ENCODE measurements around the gene FIGNL1. TPM values are rescaled to one million over a fixed set of nuclear protein-coding genes. Genes with fewer than 3 reads are reported as not detected.
A peak's percentile ranks its signal among the peaks of the same experiment; 100 is the strongest.

FIGNL1 gene
- total RNA-seq, 4 donors from 2014 or later: 6.5 to 16.1 (median 7.5) TPM

DNA sequence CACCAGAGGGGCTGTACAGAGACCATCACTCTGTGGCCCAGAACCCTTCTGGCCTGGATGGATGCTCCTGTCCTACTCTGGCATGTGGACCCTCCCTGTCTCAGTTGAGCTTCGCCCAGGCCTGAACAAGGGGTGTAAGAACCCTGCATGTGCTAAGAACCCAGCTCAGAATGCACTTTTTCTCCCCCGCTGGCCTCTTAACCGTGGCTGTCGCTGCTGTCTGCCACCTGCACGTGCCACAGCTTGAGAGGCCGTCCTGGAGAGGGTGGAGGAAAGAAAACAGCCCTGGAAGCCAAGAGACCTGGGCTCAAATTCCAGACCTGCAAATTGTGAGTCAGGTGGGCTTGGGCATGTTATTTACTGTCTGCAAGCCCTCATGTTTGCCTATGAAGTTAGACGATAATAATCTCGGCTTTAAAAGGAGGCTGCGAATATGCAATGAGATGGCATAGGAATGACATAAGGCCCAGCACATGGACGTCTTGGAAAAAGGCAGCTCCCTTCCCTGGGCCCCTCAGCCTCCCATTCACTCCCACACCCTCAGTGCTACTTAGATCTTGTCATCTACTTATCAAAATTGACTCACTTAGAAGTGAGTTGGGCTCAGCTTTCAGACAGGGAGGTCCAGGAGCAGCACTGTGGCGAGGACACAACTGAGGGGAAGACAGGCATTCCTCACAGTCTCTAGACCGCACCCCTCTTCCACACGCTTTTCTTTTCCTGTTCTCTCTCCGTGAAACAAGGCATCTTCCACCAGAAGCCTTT lies 31.4 kb downstream of the FIGNL1 start:
- ATAC-seq (ENCODE audit: low FRiP score) (no peak), DNase-seq (ENCODE audit: low spot score) (no peak)
- TF ChIP-seq, protein P1, sequence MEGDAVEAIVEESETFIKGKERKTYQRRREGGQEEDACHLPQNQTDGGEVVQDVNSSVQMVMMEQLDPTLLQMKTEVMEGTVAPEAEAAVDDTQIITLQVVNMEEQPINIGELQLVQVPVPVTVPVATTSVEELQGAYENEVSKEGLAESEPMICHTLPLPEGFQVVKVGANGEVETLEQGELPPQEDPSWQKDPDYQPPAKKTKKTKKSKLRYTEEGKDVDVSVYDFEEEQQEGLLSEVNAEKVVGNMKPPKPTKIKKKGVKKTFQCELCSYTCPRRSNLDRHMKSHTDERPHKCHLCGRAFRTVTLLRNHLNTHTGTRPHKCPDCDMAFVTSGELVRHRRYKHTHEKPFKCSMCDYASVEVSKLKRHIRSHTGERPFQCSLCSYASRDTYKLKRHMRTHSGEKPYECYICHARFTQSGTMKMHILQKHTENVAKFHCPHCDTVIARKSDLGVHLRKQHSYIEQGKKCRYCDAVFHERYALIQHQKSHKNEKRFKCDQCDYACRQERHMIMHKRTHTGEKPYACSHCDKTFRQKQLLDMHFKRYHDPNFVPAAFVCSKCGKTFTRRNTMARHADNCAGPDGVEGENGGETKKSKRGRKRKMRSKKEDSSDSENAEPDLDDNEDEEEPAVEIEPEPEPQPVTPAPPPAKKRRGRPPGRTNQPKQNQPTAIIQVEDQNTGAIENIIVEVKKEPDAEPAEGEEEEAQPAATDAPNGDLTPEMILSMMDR (IDR thresholded peaks at IDR 0.05): no peak

DNA sequence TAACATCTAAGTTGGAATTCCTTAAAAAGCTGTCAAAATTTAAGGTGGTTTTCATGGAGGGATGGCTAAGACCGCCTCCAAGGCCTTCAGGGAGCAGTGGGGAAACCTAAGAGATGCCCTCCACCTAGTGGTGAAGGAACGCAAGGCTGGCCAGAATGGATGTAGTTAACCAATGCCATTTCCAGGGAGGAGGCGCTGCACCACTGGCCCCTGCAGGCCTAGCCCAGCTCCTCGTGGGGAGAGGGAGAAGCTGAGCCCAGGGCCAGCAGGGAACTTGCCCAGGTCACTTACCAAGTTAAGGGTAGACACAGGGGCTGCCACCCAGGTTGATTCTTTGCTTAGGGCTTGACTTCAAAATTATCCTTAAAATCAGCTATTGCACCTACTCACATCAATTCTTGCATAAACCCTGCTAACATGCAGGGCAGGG lies 32.0 kb downstream of the FIGNL1 start:
- TF ChIP-seq, protein P1 (IDR thresholded peaks at IDR 0.05): peak in 1 of 3 donors; percentile 35
- ATAC-seq (ENCODE audit: low FRiP score) (peak; percentile 73), DNase-seq (ENCODE audit: low spot score) (no peak)

GRCh38 chr7:50416527-50417182 lies 33.5 kb downstream of the FIGNL1 start:
- DNase-seq (ENCODE audit: low spot score): no peak
- ATAC-seq (ENCODE audit: low FRiP score): no peak
- TF ChIP-seq, protein P1 (IDR thresholded peaks at IDR 0.05): no peak

DNA sequence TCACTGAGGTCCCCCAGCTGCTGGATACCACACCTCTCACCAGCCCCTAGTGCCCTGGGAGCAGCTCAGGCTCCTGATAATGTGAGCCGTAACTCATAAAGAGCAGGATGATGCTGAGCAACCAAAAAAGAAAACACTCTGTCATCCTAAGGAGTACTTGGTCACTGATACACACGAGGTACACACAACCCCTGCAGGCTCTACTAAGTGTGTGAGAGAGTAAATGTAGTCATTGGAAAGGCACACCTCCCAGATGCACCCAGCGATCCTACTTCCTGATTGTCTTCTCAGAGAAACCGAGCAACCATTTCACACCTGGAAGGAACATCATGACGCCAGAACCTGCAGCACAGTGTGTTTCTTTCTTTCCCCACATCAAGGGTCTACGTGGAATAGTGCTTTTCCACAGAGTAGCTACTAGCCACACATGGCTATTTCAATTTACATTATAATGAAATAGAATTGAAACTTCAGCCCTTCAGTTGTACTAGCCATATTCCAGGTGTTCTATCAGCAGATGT lies 34.2 kb downstream of the FIGNL1 start:
- DNase-seq (ENCODE audit: low spot score) (no peak), ATAC-seq (ENCODE audit: low FRiP score) (no peak)
- TF ChIP-seq, protein P1 (IDR thresholded peaks at IDR 0.05): no peak

GRCh38 chr7:50413561-50413960 lies 36.6 kb downstream of the FIGNL1 start:
- TF ChIP-seq, protein P1 (IDR thresholded peaks at IDR 0.05): no peak
- DNase-seq (ENCODE audit: low spot score) (no peak), ATAC-seq (ENCODE audit: low FRiP score) (no peak)

DNA sequence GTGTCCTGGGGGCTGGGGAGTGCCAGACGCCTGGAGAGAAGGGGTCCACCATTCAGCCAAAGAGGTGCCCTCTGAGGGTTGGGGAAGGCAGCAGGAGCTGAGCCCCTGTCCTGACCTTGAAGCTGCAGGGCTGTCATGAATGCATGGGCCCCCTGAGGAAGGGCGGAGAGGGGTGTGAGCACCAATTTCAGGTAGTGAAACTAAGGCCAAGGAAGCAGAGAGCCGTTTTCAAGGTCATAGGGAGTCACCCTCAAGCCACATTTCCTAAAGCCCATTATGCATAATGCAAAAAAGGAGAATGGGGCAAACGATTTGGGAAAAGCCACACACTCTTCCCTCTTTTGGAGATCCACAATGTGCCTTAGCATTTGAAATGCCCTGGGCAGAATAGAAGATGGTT lies 37.2 kb downstream of the FIGNL1 start:
- TF ChIP-seq, protein P1 (IDR thresholded peaks at IDR 0.05): no peak
- no peak for DNase-seq (ENCODE audit: low spot score)

More for the DNA sequence above, 37.2 kb downstream of the FIGNL1 start:
- no peak for ATAC-seq (ENCODE audit: low FRiP score)
